H1 (cell line): ENCODE measurements around the gene SGCD. TPM values are rescaled to one million over a fixed set of nuclear protein-coding genes. Genes with fewer than 3 reads are reported as not detected.

Experiments used
- CTCF ChIA-PET: fragments of 300-600 bp; sonication (Branson Sonifier 250); formaldehyde crosslinking; loops from one replicate; lab custom pipeline; 2021; ENCODE audit not compliant: partially characterized antibody; lab: Charles Lee
- POLR2A ChIA-PET: fragments of 300-600 bp; sonication (Branson Sonifier 250); formaldehyde crosslinking; loops from one replicate; lab custom pipeline; 2021; ENCODE audit warnings: inconsistent platforms; ENCODE audit not compliant: partially characterized antibody; lab: Charles Lee
- DNase-seq, 2 experiments: peaks; one replicate each; pipeline versions ENCODE4 v3.0.0 to v3.0.0-alpha.2; 2010 to 2022; ENCODE audit warnings: low spot score in 2 of 2, low read depth in 1 of 2, mixed read lengths in 1 of 2
- FAIRE-seq: peaks from 2 replicates; lab custom pipeline; 2011; peaks lifted over from hg19 to GRCh38; lab: Jason Lieb, UNC
- H2AFZ ChIP-seq: 2 replicates; pipeline ENCODE4 v1.8.1; 2012; ENCODE audit warnings: low read length, inconsistent platforms
- H2AK5ac ChIP-seq: 2 replicates; pipeline ENCODE4 v1.6.1; 2013; ENCODE audit warnings: low read depth, low read length
- H2BK120ac ChIP-seq: replicated peaks from 2 replicates; pipeline ENCODE3; 2013; ENCODE audit warnings: low read depth, low read length, inconsistent platforms
- H2BK12ac ChIP-seq: 2 replicates; pipeline ENCODE4 v1.6.1; 2013; ENCODE audit warnings: low read depth, low read length
- H2BK15ac ChIP-seq: 2 replicates; pipeline ENCODE4 v1.6.1; 2013; ENCODE audit warnings: low read length
- H2BK20ac ChIP-seq: 2 replicates; pipeline ENCODE4 v1.6.1; 2013; ENCODE audit warnings: low read length
- H2BK5ac ChIP-seq: 2 replicates; pipeline ENCODE4 v1.6.1; 2013; ENCODE audit warnings: low read depth, low read length
- H3K14ac ChIP-seq: 2 replicates; pipeline ENCODE4 v1.6.1; 2013; ENCODE audit warnings: inconsistent platforms; ENCODE audit not compliant: insufficient read length
- H3K18ac ChIP-seq: 2 replicates; pipeline ENCODE4 v1.6.1; 2013; ENCODE audit warnings: low read length; ENCODE audit errors: extremely low read depth
- H3K23ac ChIP-seq: 2 replicates; pipeline ENCODE4 v1.6.1; 2013; ENCODE audit warnings: inconsistent platforms; ENCODE audit not compliant: insufficient read length
- H3K23me2 ChIP-seq: 2 replicates; pipeline ENCODE4 v1.6.1; 2013; ENCODE audit warnings: low read depth, low read length
- H3K27ac ChIP-seq: 2 replicates; pipeline ENCODE4 v1.6.1; 2011; ENCODE audit warnings: low read depth, low read length, inconsistent platforms
- H3K27me3 ChIP-seq, 4 experiments: replicated peaks in 1 of 4; 1 replicate in 1 of 4; 2 replicates in 3 of 4; pipeline versions ENCODE4 v1.6.1 to v1.8.1; 2011 to 2013; ENCODE audit warnings: low read length in 3 of 4, mild to moderate bottlenecking in 3 of 4, inconsistent platforms in 2 of 4, mixed read lengths in 2 of 4, moderate library complexity in 1 of 4; ENCODE audit not compliant: control insufficient read depth in 3 of 4, insufficient read depth in 3 of 4; ENCODE audit errors: extremely low read depth in 1 of 4
- H3K36me3 ChIP-seq, 4 experiments: 2 replicates each; pipeline versions ENCODE4 v1.6.1 to v1.8.1; 2011 to 2013; ENCODE audit warnings: mild to moderate bottlenecking in 4 of 4, low read length in 3 of 4, moderate library complexity in 2 of 4, control low read depth in 1 of 4, inconsistent platforms in 1 of 4; ENCODE audit not compliant: insufficient read depth in 4 of 4, control insufficient read depth in 2 of 4
- H3K4ac ChIP-seq: replicated peaks from 2 replicates; pipeline ENCODE3; 2013; ENCODE audit warnings: low read length, low read depth, mixed read lengths, inconsistent platforms; ENCODE audit not compliant: insufficient read length
- H3K4me1 ChIP-seq, 4 experiments: replicated peaks in 1 of 4; 1 replicate in 1 of 4; 2 replicates in 3 of 4; pipeline versions ENCODE4 v1.6.1 to v1.8.1; 2011 to 2013; ENCODE audit warnings: low read length in 3 of 4, inconsistent platforms in 2 of 4, mixed read lengths in 1 of 4; ENCODE audit not compliant: insufficient read depth in 4 of 4, control insufficient read depth in 3 of 4
- H3K4me2 ChIP-seq, 2 experiments: 2 replicates each; pipeline versions ENCODE4 v1.6.1 to v1.8.1; 2011 to 2013; ENCODE audit warnings: low read depth in 2 of 2, low read length in 2 of 2, control low read depth in 1 of 2, inconsistent platforms in 1 of 2, mild to moderate bottlenecking in 1 of 2; ENCODE audit not compliant: insufficient read depth in 1 of 2
- H3K4me3 ChIP-seq, 4 experiments: fragments of 200-600, 300-600 bp in 1 of 4; sonication (generic), shearing (Covaris generic), sonication (Bioruptor Twin) in 1 of 4; 2 replicates each; pipeline versions ENCODE4 v1.5.1 to v1.8.1; 2011 to 2016; ENCODE audit warnings: low read length in 4 of 4, low read depth in 3 of 4, control low read depth in 2 of 4, inconsistent platforms in 2 of 4, mild to moderate bottlenecking in 2 of 4, mixed read lengths in 1 of 4, moderate library complexity in 1 of 4; ENCODE audit not compliant: insufficient read depth in 2 of 4; ENCODE audit errors: extremely low read depth in 1 of 4
- H3K56ac ChIP-seq: replicated peaks from 2 replicates; pipeline ENCODE3; 2013; ENCODE audit warnings: low read depth, mild to moderate bottlenecking, mixed read lengths, low read length, inconsistent platforms; ENCODE audit not compliant: insufficient read length
- H3K79me1 ChIP-seq: 2 replicates; pipeline ENCODE4 v1.6.1; 2013; ENCODE audit warnings: low read depth, low read length, control low read depth
- H3K79me2 ChIP-seq, 2 experiments: 2 replicates each; pipeline versions ENCODE4 v1.6.1 to v1.8.1; 2012 to 2013; ENCODE audit warnings: low read length in 2 of 2, mild to moderate bottlenecking in 2 of 2, inconsistent platforms in 1 of 2; ENCODE audit not compliant: insufficient read depth in 2 of 2, control insufficient read depth in 1 of 2
- H3K9ac ChIP-seq, 4 experiments: replicated peaks in 1 of 4; 1 replicate in 1 of 4; 2 replicates in 3 of 4; pipeline versions ENCODE4 v1.6.1 to v1.8.1; 2011 to 2013; ENCODE audit warnings: low read depth in 3 of 4, low read length in 3 of 4, control low read depth in 2 of 4, mild to moderate bottlenecking in 2 of 4, moderate library complexity in 2 of 4, inconsistent platforms in 1 of 4; ENCODE audit errors: extremely low read depth in 1 of 4
- H3K9me3 ChIP-seq, 2 experiments: 2 replicates each; pipeline versions ENCODE4 v1.6.1 to v1.8.1; 2012 to 2013; ENCODE audit warnings: mild to moderate bottlenecking in 2 of 2, moderate library complexity in 2 of 2, control low read depth in 1 of 2, inconsistent platforms in 1 of 2, low read depth in 1 of 2, low read length in 1 of 2, mixed read lengths in 1 of 2; ENCODE audit not compliant: insufficient read depth in 2 of 2
- H4K20me1 ChIP-seq, 2 experiments: replicated peaks in 1 of 2; 2 replicates each; pipeline versions ENCODE3 to v1.8.1; 2011 to 2013; ENCODE audit warnings: inconsistent platforms in 2 of 2, low read length in 2 of 2, mild to moderate bottlenecking in 1 of 2; ENCODE audit not compliant: insufficient read depth in 2 of 2, control insufficient read depth in 1 of 2
- H4K5ac ChIP-seq: 2 replicates; pipeline ENCODE4 v1.6.1; 2013; ENCODE audit warnings: low read length, low read depth, mixed read lengths, inconsistent platforms; ENCODE audit not compliant: insufficient read length
- H4K8ac ChIP-seq: 2 replicates; pipeline ENCODE4 v1.8.0; 2013; ENCODE audit warnings: mild to moderate bottlenecking, moderate library complexity, low read length, inconsistent platforms; ENCODE audit not compliant: insufficient read depth; ENCODE audit errors: extremely low read depth
- H4K91ac ChIP-seq: replicated peaks from 2 replicates; pipeline ENCODE3; 2013; ENCODE audit warnings: low read length, mixed read lengths, inconsistent platforms; ENCODE audit not compliant: insufficient read length
- BACH1 ChIP-seq: IDR thresholded peaks from 2 replicates; pipeline ENCODE4 v1.6.1; 2012; ENCODE audit warnings: low read length, improper control_type of control experiment
- CHD1 ChIP-seq: IDR thresholded peaks from 2 replicates; pipeline ENCODE4 v1.6.1; 2012; ENCODE audit warnings: low read depth, low read length, improper control_type of control experiment
- CTBP2 ChIP-seq: IDR thresholded peaks from 2 replicates; pipeline ENCODE4 v1.7.0; 2011; ENCODE audit warnings: borderline replicate concordance, mild to moderate bottlenecking, moderate library complexity, mixed read lengths, low read length; ENCODE audit not compliant: insufficient read depth, insufficient read length
- EZH2 ChIP-seq: fragments of 200-600 bp; sonication (generic); IDR thresholded peaks from 2 replicates; pipeline ENCODE4 v1.7.1; 2012; ENCODE audit warnings: low read depth, mild to moderate bottlenecking, moderate library complexity, low read length, inconsistent platforms; ENCODE audit not compliant: severe bottlenecking
- HDAC6 ChIP-seq: IDR thresholded peaks from one replicate; pipeline ENCODE4 v1.7.1; 2012; ENCODE audit warnings: low read depth, mild to moderate bottlenecking, inconsistent platforms, low read length, moderate library complexity
- JUN ChIP-seq: IDR thresholded peaks from 2 replicates; pipeline ENCODE4 v1.6.1; 2011; ENCODE audit warnings: low read depth, mild to moderate bottlenecking, improper control_type of control experiment, low read length
- JUND ChIP-seq: IDR thresholded peaks from 2 replicates; pipeline ENCODE4 v1.6.1; 2011; ENCODE audit warnings: mild to moderate bottlenecking, improper control_type of control experiment, low read length
- MAX ChIP-seq: IDR thresholded peaks from 2 replicates; pipeline ENCODE4 v1.6.1; 2012; ENCODE audit warnings: inconsistent platforms
- NRF1 ChIP-seq: IDR thresholded peaks from 2 replicates; pipeline ENCODE4 v1.6.1; 2011; ENCODE audit warnings: mild to moderate bottlenecking, low read depth, low read length, improper control_type of control experiment
- POU5F1 ChIP-seq: IDR thresholded peaks from 2 replicates; pipeline ENCODE4 v1.6.1; 2011; ENCODE audit warnings: low read depth, mild to moderate bottlenecking, low read length, moderate library complexity
- RFX5 ChIP-seq: IDR thresholded peaks from 2 replicates; pipeline ENCODE4 v1.6.1; 2011; ENCODE audit warnings: low read depth, low read length, improper control_type of control experiment, borderline replicate concordance
- SIN3A ChIP-seq, 2 experiments: IDR thresholded peaks in 1 of 2; conservative IDR thresholded peaks in 1 of 2; 2 replicates each; pipeline ENCODE4 v1.6.1; 2011 to 2012; ENCODE audit warnings: low read length in 2 of 2, improper control_type of control experiment in 1 of 2, low read depth in 1 of 2, mild to moderate bottlenecking in 1 of 2
- TAF1 ChIP-seq: IDR thresholded peaks from 2 replicates; pipeline ENCODE4 v1.6.1; 2011; ENCODE audit warnings: mild to moderate bottlenecking, low read depth, low read length
- WGBS, 2 experiments: shearing (Covaris generic) in 1 of 2; methylation state at CpG; one replicate each; pipeline versions ENCODE4 v1.1.6 to v1.1.7; 2013 to 2015; ENCODE audit warnings: low lambda C conversion rate in 2 of 2, mixed read lengths in 2 of 2, inconsistent platforms in 1 of 2, low coverage in 1 of 2, missing lambda C conversion rate in 1 of 2; ENCODE audit not compliant: insufficient replicate concordance in 2 of 2, insufficient coverage in 1 of 2, insufficient read length in 1 of 2; ENCODE audit errors: extremely low coverage in 1 of 2, missing lambda C conversion rate in 1 of 2; 5-methylcytosine and 5-hydroxymethylcytosine counted together
- polyA plus RNA-seq, 7 experiments: library from polyadenylated mRNA; depleted of rRNA in 3 of 7; stranded (reverse) in 5 of 7; unstranded in 2 of 7; fragments of >200 nt in 5 of 7; fragments of 200-250 nt in 2 of 7; gene quantifications; 1 replicate in 5 of 7; 2 replicates in 1 of 7; 4 replicates in 1 of 7; pipeline versions ENCODE4 v1.2.1 to v1.2.3, GENCODE V29; 2011 to 2013; ENCODE audit warnings: missing spikeins in 2 of 7, mixed read lengths in 2 of 7
- total RNA-seq: library from RNA; stranded (reverse); fragmentation: NEBNext Ultra II Directional; extraction: Animal tissue kit (Norgen Biotek cat#: 25700); gene quantifications from 2 replicates; pipeline ENCODE4 v1.2.1, GENCODE V29; 2021
- TF ChIP-seq, protein P1 (sequence below): IDR thresholded peaks from 2 replicates; pipeline ENCODE4 v1.6.1; 2012; ENCODE audit warnings: inconsistent platforms

The SGCD gene
- total and polyA plus RNA-seq, 2 of the 8 experiments (the other 6 are each of a cell fraction or from before 2014, with no cell fraction given): 0.04 to 0.08 TPM

- POLR2A ChIA-PET: no interaction called here
- 87% methylated on average over 3 of the region's 3 CpGs; no CpG with 5 or more reads in 1 of the 2 experiments for WGBS, 2 experiments
- H3K18ac ChIP-seq: no peak overlapping the region
- TF ChIP-seq HDAC6 (no peak), BACH1 (no peak), NRF1 (no peak), MAX (no peak), TAF1 (no peak), CTBP2 (no peak), RFX5 (no peak), JUND (no peak), EZH2 (no peak), POU5F1 (no peak), CHD1 (no peak), JUN (no peak), SIN3A (conservative IDR thresholded peaks at IDR 0.05 in 1 of 2, IDR thresholded peaks at IDR 0.05 in 1 of 2; ENCODE audit: low read depth in 1 of 2, low read length in 2 of 2) (no peak)
- TF ChIP-seq, protein P1, sequence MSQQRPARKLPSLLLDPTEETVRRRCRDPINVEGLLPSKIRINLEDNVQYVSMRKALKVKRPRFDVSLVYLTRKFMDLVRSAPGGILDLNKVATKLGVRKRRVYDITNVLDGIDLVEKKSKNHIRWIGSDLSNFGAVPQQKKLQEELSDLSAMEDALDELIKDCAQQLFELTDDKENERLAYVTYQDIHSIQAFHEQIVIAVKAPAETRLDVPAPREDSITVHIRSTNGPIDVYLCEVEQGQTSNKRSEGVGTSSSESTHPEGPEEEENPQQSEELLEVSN: no peak
Measured at GRCh38 chr5:156466871-156467270, 139.9 kb downstream of the SGCD start.

More at GRCh38 chr5:156466871-156467270, 139.9 kb downstream of the SGCD start:
- FAIRE-seq: no peak
- Histone ChIP-seq H3K9ac (no peak overlapping the region), H3K4me3 (no peak overlapping the region), H2BK15ac (no peak overlapping the region), H3K14ac (no peak overlapping the region), H4K8ac (no peak overlapping the region), H3K36me3 (no peaks in the 10 kb centered on the region), H3K4ac (no peak overlapping the region), H2BK12ac (no peak overlapping the region), H3K9me3 (no peaks in the 10 kb centered on the region), H2BK20ac (no peak overlapping the region), H3K27me3 (no peaks in the 10 kb centered on the region), H3K23ac (no peak overlapping the region), H3K23me2 (no peaks in the 10 kb centered on the region), H3K79me1 (no peaks in the 10 kb centered on the region), H4K20me1 (no peaks in the 10 kb centered on the region), H2BK5ac (no peak overlapping the region), H2BK120ac (no peak overlapping the region), H3K56ac (no peak overlapping the region), H3K27ac (no peak overlapping the region), H4K91ac (no peak overlapping the region), H3K4me1 (no peaks in the 10 kb centered on the region), H3K4me2 (no peak overlapping the region), H3K79me2 (no peaks in the 10 kb centered on the region), H2AFZ (no peak overlapping the region; the same call in 1 of the 2 replicates), H4K5ac (no peak overlapping the region), H2AK5ac (no peak overlapping the region)
- no peak for DNase-seq
- CTCF ChIA-PET: interaction anchor here (0.6 kb wide), 1 partner anchor 23 kb away, joined by 3 read pairs; no protein-coding TSS in a partner anchor
